GM12873 (cell line): ENCODE measurements around the gene MTHFD1L.

ENCODE experiments used
- TF ChIP-seq, protein P1 (sequence below): IDR thresholded peaks from 2 replicates; pipeline ENCODE4 v1.5.1; 2012; ENCODE audit warnings: low read depth, mild to moderate bottlenecking, moderate library complexity, low read length, control low read depth; ENCODE audit not compliant: insufficient read depth; ENCODE audit errors: missing control alignments

Gene MTHFD1L

GRCh38 chr6:151027295-151027747, 161.8 kb downstream of the MTHFD1L start:
- TF ChIP-seq, protein P1, sequence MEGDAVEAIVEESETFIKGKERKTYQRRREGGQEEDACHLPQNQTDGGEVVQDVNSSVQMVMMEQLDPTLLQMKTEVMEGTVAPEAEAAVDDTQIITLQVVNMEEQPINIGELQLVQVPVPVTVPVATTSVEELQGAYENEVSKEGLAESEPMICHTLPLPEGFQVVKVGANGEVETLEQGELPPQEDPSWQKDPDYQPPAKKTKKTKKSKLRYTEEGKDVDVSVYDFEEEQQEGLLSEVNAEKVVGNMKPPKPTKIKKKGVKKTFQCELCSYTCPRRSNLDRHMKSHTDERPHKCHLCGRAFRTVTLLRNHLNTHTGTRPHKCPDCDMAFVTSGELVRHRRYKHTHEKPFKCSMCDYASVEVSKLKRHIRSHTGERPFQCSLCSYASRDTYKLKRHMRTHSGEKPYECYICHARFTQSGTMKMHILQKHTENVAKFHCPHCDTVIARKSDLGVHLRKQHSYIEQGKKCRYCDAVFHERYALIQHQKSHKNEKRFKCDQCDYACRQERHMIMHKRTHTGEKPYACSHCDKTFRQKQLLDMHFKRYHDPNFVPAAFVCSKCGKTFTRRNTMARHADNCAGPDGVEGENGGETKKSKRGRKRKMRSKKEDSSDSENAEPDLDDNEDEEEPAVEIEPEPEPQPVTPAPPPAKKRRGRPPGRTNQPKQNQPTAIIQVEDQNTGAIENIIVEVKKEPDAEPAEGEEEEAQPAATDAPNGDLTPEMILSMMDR: no peak

DNA sequence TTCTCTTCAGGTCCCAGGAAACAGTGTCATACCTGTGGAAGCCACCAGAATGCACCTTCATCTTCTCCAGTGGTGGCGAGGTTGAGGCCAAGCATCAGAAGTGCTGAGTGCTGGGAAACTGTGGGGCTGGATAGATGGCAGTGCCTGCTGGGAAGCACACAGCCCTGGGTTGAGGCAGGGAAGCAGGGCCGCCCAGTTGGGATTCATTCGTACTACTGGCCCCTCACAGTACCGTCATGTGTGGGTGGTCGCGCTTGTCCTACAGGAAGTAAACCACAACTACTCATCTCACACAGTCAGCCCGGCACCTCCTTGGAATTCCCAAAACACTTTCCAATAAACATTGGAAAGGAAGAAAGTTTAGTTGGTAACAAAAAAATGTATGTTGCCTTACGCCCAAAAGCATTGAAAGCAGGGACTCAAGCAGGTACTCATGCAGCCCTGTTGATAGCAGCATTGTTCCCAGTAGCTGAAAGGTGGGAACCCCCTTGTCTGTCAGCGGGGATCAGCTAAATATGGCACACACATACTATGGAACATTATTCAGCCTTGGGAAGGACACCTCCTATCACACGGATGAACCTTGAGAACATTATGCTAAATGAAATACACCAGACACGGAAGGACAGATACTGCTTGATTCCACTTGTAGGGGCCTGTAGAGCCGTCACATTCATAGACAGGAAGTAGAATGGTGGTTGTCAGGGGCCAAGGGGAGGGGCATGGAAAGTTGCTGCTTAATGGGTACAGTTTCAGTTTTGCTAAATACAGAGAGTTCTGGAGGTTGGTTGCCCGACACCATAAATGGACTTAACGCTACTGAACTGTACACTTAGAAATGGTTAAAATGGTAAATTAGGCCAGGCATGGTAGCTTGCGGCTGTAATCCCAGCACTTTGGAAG, 162.7 kb downstream of the MTHFD1L start:
- TF ChIP-seq, protein P1: no peak

DNA sequence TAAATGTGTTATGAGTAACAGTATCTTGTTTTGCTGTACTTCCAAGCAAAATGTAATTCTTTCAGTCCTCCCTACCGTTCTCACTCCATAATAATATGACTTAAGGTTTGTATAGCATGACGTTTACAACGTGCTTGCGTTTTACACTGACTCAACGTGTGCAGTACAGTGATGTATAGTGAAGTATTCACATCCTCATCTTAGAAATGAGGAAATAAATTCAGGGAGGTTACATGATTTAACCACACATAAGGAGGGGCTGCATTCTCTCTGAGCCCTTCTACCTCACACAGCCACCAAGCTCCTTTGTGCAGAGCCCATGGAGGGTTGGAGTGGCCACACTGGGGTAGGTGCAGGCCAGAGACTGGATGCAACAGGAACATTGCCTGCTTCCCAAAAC, 164.5 kb downstream of the MTHFD1L start:
- TF ChIP-seq, protein P1: no peak

DNA sequence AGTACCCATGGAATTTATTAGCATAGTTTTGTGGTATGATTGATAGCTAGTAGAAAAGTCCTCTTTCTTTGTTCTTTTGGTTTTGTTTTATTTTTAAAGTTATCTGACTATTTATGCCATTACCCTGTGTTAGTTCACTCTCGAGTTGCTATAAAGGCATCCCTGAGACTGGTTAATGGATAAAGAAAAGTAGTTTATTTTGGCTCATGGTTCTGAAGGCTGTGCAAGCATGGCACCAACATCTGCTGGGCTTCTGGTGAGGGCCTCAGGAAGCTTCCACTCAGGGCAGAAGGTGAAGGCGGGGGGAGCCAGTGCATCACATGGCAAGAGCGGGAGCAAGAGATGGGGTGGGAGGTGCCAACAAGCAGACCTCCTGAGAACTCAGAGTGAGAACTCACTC, 166.5 kb downstream of the MTHFD1L start:
- TF ChIP-seq, protein P1: no peak

GRCh38 chr6:151034825-151035781, 169.6 kb downstream of the MTHFD1L start:
- TF ChIP-seq, protein P1: no peak

DNA sequence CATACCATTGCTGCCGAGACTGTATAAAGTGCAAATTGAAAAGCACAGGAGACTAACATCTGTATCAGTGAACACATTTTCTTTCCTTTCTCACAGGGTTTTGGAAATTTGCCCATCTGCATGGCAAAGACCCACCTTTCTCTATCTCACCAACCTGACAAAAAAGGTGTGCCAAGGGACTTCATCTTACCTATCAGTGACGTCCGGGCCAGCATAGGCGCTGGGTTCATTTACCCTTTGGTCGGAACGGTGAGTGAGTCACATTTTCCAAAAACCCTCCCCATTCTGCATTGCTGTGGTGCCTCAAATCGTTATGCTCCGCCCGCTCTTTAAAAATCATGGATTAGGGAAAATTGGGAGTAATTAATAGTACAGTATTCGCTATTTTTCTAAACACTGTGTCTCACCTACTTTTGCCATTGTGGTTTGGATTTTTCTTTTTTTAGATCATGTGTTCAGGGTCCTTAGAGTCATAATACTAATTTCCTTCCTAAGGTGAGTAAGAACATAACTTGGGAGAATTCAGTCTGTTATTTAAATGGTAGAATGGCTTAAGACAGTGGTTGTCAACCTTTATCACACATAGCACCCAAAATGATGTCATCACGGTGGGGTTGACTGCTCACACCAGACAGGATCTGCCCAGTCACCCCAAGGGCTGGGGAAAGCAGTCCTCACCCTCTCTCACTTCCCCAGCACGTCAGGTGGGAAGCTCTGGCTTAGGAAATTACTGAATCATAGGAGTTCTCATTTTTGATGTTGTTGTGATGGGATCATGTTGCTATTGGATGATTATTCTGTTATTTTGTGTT, 171.6 kb downstream of the MTHFD1L start:
- TF ChIP-seq, protein P1: no peak
